ENCODE results near the gene TBC1D12.
A peak's percentile ranks its signal among the peaks of the same experiment; 100 is the strongest.
"Not testable (repeated sequence)": the region's sequence is repeated elsewhere in the genome, so short reads cannot be mapped to it uniquely, and the experiment has no call there.

The TBC1D12 gene

GRCh38 chr10:94402204-94402842 is at the start of gene TBC1D12:
Gene TBC1D12 (plus strand): TSS chr10:94402541. CDS start chr10:94402614, 73 bp downstream.
- DNase-seq (ENCODE audit: low spot score), result peak; percentile 94

GRCh38 chr10:94353336-94353735 is 49.0 kb upstream of the TBC1D12 start:
- no peak for DNase-seq (ENCODE audit: low spot score)

- DNase-seq (ENCODE audit: low spot score), result no peak
Observed at GRCh38 chr10:94355841-94356240, 46.5 kb upstream of the TBC1D12 start.

- no peak for DNase-seq (ENCODE audit: low spot score)
Observed at GRCh38 chr10:94357193-94357592, 45.1 kb upstream of the TBC1D12 start.

- DNase-seq (ENCODE audit: low spot score), result no peak
Observed at GRCh38 chr10:94358480-94358879, 43.9 kb upstream of the TBC1D12 start.

- DNase-seq (ENCODE audit: low spot score), result no peak
Observed at GRCh38 chr10:94361171-94361794, 41.1 kb upstream of the TBC1D12 start.

GRCh38 chr10:94362360-94363250 is 39.7 kb upstream of the TBC1D12 start, which contains the start of gene NOC3L:
Gene NOC3L (minus strand): TSS chr10:94362939. CDS start chr10:94362838, 101 bp downstream.
- peak; percentile 97 for DNase-seq (ENCODE audit: low spot score)

- peak; percentile 16 for DNase-seq (ENCODE audit: low spot score)
Observed at GRCh38 chr10:94363251-94363565, 39.1 kb upstream of the TBC1D12 start.

GRCh38 chr10:94364482-94364881 is 37.9 kb upstream of the TBC1D12 start:
- no peak for DNase-seq (ENCODE audit: low spot score)

- DNase-seq (ENCODE audit: low spot score), result no peak
Observed at GRCh38 chr10:94366382-94366781, 36.0 kb upstream of the TBC1D12 start.

- no peak for DNase-seq (ENCODE audit: low spot score)
Observed at GRCh38 chr10:94370501-94370900, 31.8 kb upstream of the TBC1D12 start.

- no peak for DNase-seq (ENCODE audit: low spot score)
Observed at GRCh38 chr10:94375374-94375773, 27.0 kb upstream of the TBC1D12 start.

GRCh38 chr10:94376865-94377264 is 25.5 kb upstream of the TBC1D12 start:
- no peak for DNase-seq (ENCODE audit: low spot score)

GRCh38 chr10:94383530-94383929 is 18.8 kb upstream of the TBC1D12 start:
- DNase-seq (ENCODE audit: low spot score), result no peak

- not testable (repeated sequence) for DNase-seq (ENCODE audit: low spot score)
Observed at GRCh38 chr10:94385733-94386132, 16.6 kb upstream of the TBC1D12 start.

GRCh38 chr10:94392117-94392516 is 10.2 kb upstream of the TBC1D12 start:
- DNase-seq (ENCODE audit: low spot score), result not testable (repeated sequence)

GRCh38 chr10:94397549-94398370 is 4.6 kb upstream of the TBC1D12 start:
- DNase-seq (ENCODE audit: low spot score), result no peak

GRCh38 chr10:94398762-94399161 is 3.6 kb upstream of the TBC1D12 start:
- DNase-seq (ENCODE audit: low spot score), result no peak

GRCh38 chr10:94402843-94403379 is 570 bp downstream of the TBC1D12 start:
- peak; percentile 74 for DNase-seq (ENCODE audit: low spot score)

- peak; percentile 56 for DNase-seq (ENCODE audit: low spot score)
Observed at GRCh38 chr10:94403380-94404213, 1.3 kb downstream of the TBC1D12 start.

- no peak for DNase-seq (ENCODE audit: low spot score)
Observed at GRCh38 chr10:94405406-94405805, 3.1 kb downstream of the TBC1D12 start.

All from iPS-NIHi11 (cell line).